ENCODE results near the gene SNHG17. TPM values are rescaled to one million over a fixed set of nuclear protein-coding genes. Genes with fewer than 3 reads are reported as not detected.

Gene SNHG17
- total RNA-seq, 2 donors from 2014 or later: 36.7 to 45.9 TPM

GRCh38 chr20:38420388-38421085 lies 14.6 kb downstream of the SNHG17 start:
- Mint-ChIP-seq H3K9me3 (no peaks in the 10 kb centered on the region), H3K4me1 (peaks cover 2% of the 10 kb centered on the region), H3K36me3 (ENCODE audit: low read depth) (peaks cover 82% of the 10 kb centered on the region), H3K27ac (no peak overlapping the region), H3K27me3 (ENCODE audit: insufficient read depth) (no peaks in the 10 kb centered on the region), H3K4me3 (no peak overlapping the region)
- H3K9ac ChIP-seq (ENCODE audit: extremely low read depth, low read length, poor library complexity, severe bottlenecking): no peak overlapping the region
- H3K27ac ChIP-seq (ENCODE audit: low read depth, low read length): no peak overlapping the region
- H3K36me3 ChIP-seq (ENCODE audit: control insufficient read depth, insufficient read depth, low read length): peaks cover 88% of the 10 kb centered on the region
- H3K9me3 ChIP-seq (ENCODE audit: control insufficient read depth, low read length): no peaks in the 10 kb centered on the region
- H3K4me3 ChIP-seq (ENCODE audit: low read length): no peak overlapping the region
- no peak for TF ChIP-seq CTCF (conservative IDR thresholded peaks at IDR 0.05)
- no peaks in the 10 kb centered on the region for H3K27me3 ChIP-seq (ENCODE audit: control insufficient read depth, insufficient read depth, low read length, poor library complexity, severe bottlenecking)
- no peak for DNase-seq
- no peaks in the 10 kb centered on the region for H3K4me1 ChIP-seq (ENCODE audit: control insufficient read depth, insufficient read depth, low read length)
- 96 to 97% methylated on average over 6 to 9 of the region's 9 CpGs for WGBS, 2 experiments (ENCODE audit: insufficient coverage in 1 of 2, insufficient read length in 1 of 2)

- no peak overlapping the region for H3K9ac ChIP-seq (ENCODE audit: extremely low read depth, low read length, poor library complexity, severe bottlenecking)
- 92 to 100% methylated on average over 1 to 4 of the region's 4 CpGs for WGBS, 2 experiments (ENCODE audit: insufficient coverage in 1 of 2, insufficient read length in 1 of 2)
- DNase-seq: no peak
- H3K36me3 ChIP-seq (ENCODE audit: control insufficient read depth, insufficient read depth, low read length): peaks cover 77% of the 10 kb centered on the region
- H3K27ac Mint-ChIP-seq: no peak overlapping the region
- no peak overlapping the region for H3K4me3 Mint-ChIP-seq
- no peaks in the 10 kb centered on the region for H3K27me3 Mint-ChIP-seq (ENCODE audit: insufficient read depth)
- H3K36me3 Mint-ChIP-seq (ENCODE audit: low read depth): peaks cover 69% of the 10 kb centered on the region
- no peaks in the 10 kb centered on the region for H3K27me3 ChIP-seq (ENCODE audit: control insufficient read depth, insufficient read depth, low read length, poor library complexity, severe bottlenecking)
- H3K4me3 ChIP-seq (ENCODE audit: low read length): no peak overlapping the region
- peak overlapping the region; percentile 36 for H3K27ac ChIP-seq (ENCODE audit: low read depth, low read length)
- no peaks in the 10 kb centered on the region for H3K4me1 ChIP-seq (ENCODE audit: control insufficient read depth, insufficient read depth, low read length)
- H3K9me3 ChIP-seq (ENCODE audit: control insufficient read depth, low read length): no peaks in the 10 kb centered on the region
- H3K9me3 Mint-ChIP-seq: no peaks in the 10 kb centered on the region
- no peak for TF ChIP-seq CTCF (conservative IDR thresholded peaks at IDR 0.05)
- H3K4me1 Mint-ChIP-seq: peaks cover 2% of the 10 kb centered on the region
These were observed 16.5 kb downstream of the SNHG17 start for GRCh38 chr20:38418509-38419204.

GRCh38 chr20:38414769-38415450 lies 20.2 kb downstream of the SNHG17 start:
- 91 to 97% methylated on average over 14 of the region's 14 CpGs for WGBS, 2 experiments (ENCODE audit: insufficient coverage in 1 of 2, insufficient read length in 1 of 2)
- peak; percentile 40 for DNase-seq
- no peak for TF ChIP-seq CTCF (conservative IDR thresholded peaks at IDR 0.05)
- H3K4me3 ChIP-seq (ENCODE audit: low read length): no peak overlapping the region
- no peak overlapping the region for H3K27ac ChIP-seq (ENCODE audit: low read depth, low read length)
- H3K4me3 Mint-ChIP-seq: no peak overlapping the region
- peaks cover 59% of the 10 kb centered on the region for H3K36me3 Mint-ChIP-seq (ENCODE audit: low read depth)
- no peak overlapping the region for H3K9ac ChIP-seq (ENCODE audit: extremely low read depth, low read length, poor library complexity, severe bottlenecking)
- H3K4me1 Mint-ChIP-seq: peaks cover 2% of the 10 kb centered on the region
- H3K27me3 Mint-ChIP-seq (ENCODE audit: insufficient read depth): no peaks in the 10 kb centered on the region
- no peak overlapping the region for H3K27ac Mint-ChIP-seq
- H3K9me3 ChIP-seq (ENCODE audit: control insufficient read depth, low read length): no peaks in the 10 kb centered on the region
- peaks cover 68% of the 10 kb centered on the region for H3K36me3 ChIP-seq (ENCODE audit: control insufficient read depth, insufficient read depth, low read length)
- H3K27me3 ChIP-seq (ENCODE audit: control insufficient read depth, insufficient read depth, low read length, poor library complexity, severe bottlenecking): no peaks in the 10 kb centered on the region
- H3K4me1 ChIP-seq (ENCODE audit: control insufficient read depth, insufficient read depth, low read length): no peaks in the 10 kb centered on the region
- H3K9me3 Mint-ChIP-seq: peaks cover 3% of the 10 kb centered on the region

All from endodermal cell (in vitro differentiated cells).